ENCODE measurements around the gene TRIM25. TPM values are rescaled to one million over a fixed set of nuclear protein-coding genes. Genes with fewer than 3 reads are reported as not detected.

TRIM25 gene
- total and polyA plus RNA-seq, 2 of the 8 experiments (the other 6 are each of a cell fraction or from before 2014, with no cell fraction given), result 16.6 to 38.9 TPM

- no peak overlapping the region for H2BK15ac ChIP-seq (ENCODE audit: low read length)
- H3K4me3 ChIP-seq (ENCODE audit: extremely low read depth in 1 of 4, insufficient read depth in 2 of 4, low read depth in 3 of 4, low read length in 4 of 4), result no peak overlapping the region
- no peak overlapping the region for H4K5ac ChIP-seq (ENCODE audit: insufficient read length, low read depth, low read length)
- H2BK5ac ChIP-seq (ENCODE audit: low read depth, low read length), result no peak overlapping the region
- no peak overlapping the region for H2AFZ ChIP-seq (ENCODE audit: low read length)
- no peak overlapping the region for H3K4me2 ChIP-seq (ENCODE audit: insufficient read depth in 1 of 2, low read depth in 2 of 2, low read length in 2 of 2)
- TF ChIP-seq CBX8 (IDR thresholded peaks at IDR 0.05; ENCODE audit: borderline replicate concordance, low read depth, low read length) (no peak), GABPA (IDR thresholded peaks at IDR 0.05; ENCODE audit: borderline replicate concordance, insufficient read depth, low read length) (no peak), CREB1 (IDR thresholded peaks at IDR 0.05) (no peak), JUN (IDR thresholded peaks at IDR 0.05; ENCODE audit: low read depth, low read length) (no peak), MAFK (IDR thresholded peaks at IDR 0.05; ENCODE audit: low read depth, low read length) (no peak), RAD21 (IDR thresholded peaks at IDR 0.05 in 1 of 2, conservative IDR thresholded peaks at IDR 0.05 in 1 of 2; ENCODE audit: low read depth in 2 of 2, low read length in 2 of 2) (no peak)
- no peaks in the 10 kb centered on the region for H3K4me1 ChIP-seq (replicated peaks in 1 of 4; ENCODE audit: control insufficient read depth in 3 of 4, insufficient read depth in 4 of 4, low read length in 3 of 4)
- H3K14ac ChIP-seq (ENCODE audit: insufficient read length), result no peak overlapping the region
- CTCF ChIA-PET (ENCODE audit: partially characterized antibody), result interaction anchor here (0.6 kb wide), 1 partner anchor 49 kb away, joined by 4 read pairs; no protein-coding TSS in a partner anchor
- no peak overlapping the region for H2AK5ac ChIP-seq (ENCODE audit: low read depth, low read length)
- POLR2A ChIA-PET (ENCODE audit: partially characterized antibody), result no interaction called here
- no peak overlapping the region for H3K4ac ChIP-seq (replicated peaks; ENCODE audit: insufficient read length, low read depth, low read length)
- no peak for FAIRE-seq
- no peak overlapping the region for H3K9ac ChIP-seq (replicated peaks in 1 of 4; ENCODE audit: extremely low read depth in 1 of 4, low read depth in 3 of 4, low read length in 3 of 4)
- H3K79me1 ChIP-seq (ENCODE audit: low read depth, low read length), result peaks cover 5% of the 10 kb centered on the region
- H3K56ac ChIP-seq (replicated peaks; ENCODE audit: insufficient read length, low read depth, low read length), result no peak overlapping the region
- 93% methylated on average over 1 of the region's 1 CpG; no CpG with 5 or more reads in 1 of the 2 experiments for WGBS, 2 experiments (ENCODE audit: extremely low coverage in 1 of 2, insufficient coverage in 1 of 2, insufficient read length in 1 of 2, insufficient replicate concordance in 2 of 2, low coverage in 1 of 2, low lambda C conversion rate in 2 of 2, missing lambda C conversion rate in 1 of 2)
- H3K27me3 ChIP-seq (replicated peaks in 1 of 4; ENCODE audit: control insufficient read depth in 3 of 4, extremely low read depth in 1 of 4, insufficient read depth in 3 of 4, low read length in 3 of 4), result no peaks in the 10 kb centered on the region
- DNase-seq (ENCODE audit: low read depth in 1 of 2, low spot score in 2 of 2), result no peak
- no peaks in the 10 kb centered on the region for H3K9me3 ChIP-seq (ENCODE audit: insufficient read depth in 2 of 2, low read depth in 1 of 2, low read length in 1 of 2)
- no peak overlapping the region for H4K8ac ChIP-seq (ENCODE audit: extremely low read depth, insufficient read depth, low read length)
- H3K79me2 ChIP-seq (ENCODE audit: control insufficient read depth in 1 of 2, insufficient read depth in 2 of 2, low read length in 2 of 2), result peaks cover 0 to 6% of the 10 kb centered on the region in 2 experiments; a peak in 1 of 4 replicates
- H3K27ac ChIP-seq (ENCODE audit: low read depth, low read length), result no peak overlapping the region
- no peak overlapping the region for H2BK120ac ChIP-seq (replicated peaks; ENCODE audit: low read depth, low read length)
- H2BK20ac ChIP-seq (ENCODE audit: low read length), result no peak overlapping the region
- H2BK12ac ChIP-seq (ENCODE audit: low read depth, low read length), result no peak overlapping the region
- no peak overlapping the region for H4K91ac ChIP-seq (replicated peaks; ENCODE audit: insufficient read length, low read length)
- H3K23ac ChIP-seq (ENCODE audit: insufficient read length), result no peak overlapping the region
- peaks cover 4 to 38% (median 26%) of the 10 kb centered on the region in 4 experiments for H3K36me3 ChIP-seq (ENCODE audit: control insufficient read depth in 2 of 4, insufficient read depth in 4 of 4, low read length in 3 of 4)
- H4K20me1 ChIP-seq (replicated peaks in 1 of 2; ENCODE audit: control insufficient read depth in 1 of 2, insufficient read depth in 2 of 2, low read length in 2 of 2), result peaks cover 0 to under 1% of the 10 kb centered on the region in 2 experiments
- H3K18ac ChIP-seq (ENCODE audit: extremely low read depth, low read length), result no peak overlapping the region
- no peaks in the 10 kb centered on the region for H3K23me2 ChIP-seq (ENCODE audit: low read depth, low read length)
Measured at GRCh38 chr17:56947741-56948140, 33.9 kb upstream of the TRIM25 start.

Data from H1 (cell line).